Breast epithelium (tissue), 4 donors: Measurements from ENCODE around the gene MOV10. TPM values are rescaled to one million over a fixed set of nuclear protein-coding genes. Genes with fewer than 3 reads are reported as not detected.

ENCODE experiments used
- DNase-seq, 2 donors: peaks; one replicate each; pipeline ENCODE4 v3.0.0-alpha.2; 2019; ENCODE audit warnings: low spot score in 2 of 2
- H3K27ac ChIP-seq, 2 donors: fragments of 200-600 bp; sonication (generic) in 1 of 2; one replicate each; pipeline ENCODE4 v1.5.1; 2016 to 2019; ENCODE audit warnings: mild to moderate bottlenecking in 1 of 2
- H3K27me3 ChIP-seq, 2 donors: fragments of 200-600 bp; sonication (generic) in 1 of 2; one replicate each; pipeline versions ENCODE4 v1.5.1 to v1.6.0; 2017 to 2019; ENCODE audit warnings: control low read depth in 1 of 2, mild to moderate bottlenecking in 1 of 2
- H3K36me3 ChIP-seq: fragments of 200-600 bp; one replicate; pipeline ENCODE4 v1.5.1; 2019
- H3K4me1 ChIP-seq, 2 donors: fragments of 200-600 bp; sonication (generic); one replicate each; pipeline ENCODE4 v1.5.1; 2016 to 2019; ENCODE audit warnings: control low read depth in 1 of 2
- H3K4me3 ChIP-seq, 3 donors: fragments of 200-600 bp; sonication (generic); 1 replicate in 2 of 3; 2 replicates in 1 of 3; pipeline ENCODE4 v1.5.1; 2016 to 2019; ENCODE audit warnings: mild to moderate bottlenecking in 3 of 3, moderate library complexity in 2 of 3
- H3K9me3 ChIP-seq, 2 donors: fragments of 200-600 bp; sonication (generic) in 1 of 2; one replicate each; pipeline ENCODE4 v1.5.1; 2016 to 2019; ENCODE audit warnings: control low read depth in 1 of 2
- CTCF ChIP-seq, 3 donors: fragments of 450-650 bp; IDR thresholded peaks; one replicate each; pipeline ENCODE4 v1.5.1; 2016 to 2017; ENCODE audit warnings: antibody characterized with exemption in 3 of 3, mild to moderate bottlenecking in 3 of 3, moderate library complexity in 3 of 3
- POLR2A ChIP-seq: fragments of 450-650 bp; IDR thresholded peaks from one replicate; pipeline ENCODE4 v1.6.1; 2016; ENCODE audit warnings: antibody characterized with exemption, mild to moderate bottlenecking, moderate library complexity
- POLR2AphosphoS5 ChIP-seq, 3 donors: sonication (generic); formaldehyde crosslinking; IDR thresholded peaks; one replicate each; pipeline ENCODE4 v1.6.1; 2017; ENCODE audit warnings: antibody characterized with exemption in 3 of 3
- intact Hi-C: fragments of 100-400 bp; cut with DNase I; formaldehyde crosslinking; loops from one replicate; pipeline ENCODE4 v1.15.1; 2023; ENCODE audit warnings: low total_unique reads
- total RNA-seq, 3 donors: library from RNA; depleted of rRNA; stranded (reverse); fragments of >200 nt; gene quantifications; one replicate each; pipeline ENCODE4 v1.1.0, GENCODE V29; 2016

The MOV10 gene
- total RNA-seq, 3 donors from 2014 or later = 14.7 to 52.2 (median 42.6) TPM

GRCh38 chr1:112715264-112716053, 41.0 kb downstream of the MOV10 start, which contains the start of gene PPM1J:
TSS of gene PPM1J (minus strand) at chr1:112715332. CDS start at chr1:112715301, 31 bp downstream.
- intact Hi-C loops = loop anchor here (5.0 kb wide), 1 partner anchor 92 kb away; no protein-coding TSS in a partner anchor

GRCh38 chr1:112716133-112716720, 41.8 kb downstream of the MOV10 start:
- peak; percentile 80 to 87 for DNase-seq
- intact Hi-C loops = loop anchor here (5.0 kb wide), 1 partner anchor 91 kb away; no protein-coding TSS in a partner anchor
- H3K36me3 ChIP-seq = no peaks in the 10 kb centered on the region
- TF ChIP-seq POLR2A (no peak), POLR2AphosphoS5 (IDR thresholded peaks at IDR 0.05) (peak in 1 of 3 donors; percentile 59), CTCF (IDR thresholded peaks at IDR 0.05) (peak; percentile 94 to 96 (median 94))
- peak overlapping the region; percentile 49 to 89 (median 74) for H3K4me3 ChIP-seq
- no peaks in the 10 kb centered on the region for H3K9me3 ChIP-seq
- no peaks in the 10 kb centered on the region for H3K27me3 ChIP-seq
- no peaks in the 10 kb centered on the region for H3K4me1 ChIP-seq
- peak overlapping the region; percentile 64 to 78 for H3K27ac ChIP-seq

More at GRCh38 chr1:112715264-112716053, 41.0 kb downstream of the MOV10 start, which contains the start of gene PPM1J:
- H3K27ac ChIP-seq = peak within 1 kb of the TSS; percentile 64 to 78
- H3K4me3 ChIP-seq = peak within 1 kb of the TSS; percentile 49 to 89 (median 74)
- H3K27me3 ChIP-seq = no peaks in the 10 kb centered on the region
- H3K9me3 ChIP-seq = no peaks in the 10 kb centered on the region
- peak; percentile 97 to 98 for DNase-seq
- TF ChIP-seq POLR2A = no peak
- no peak for TF ChIP-seq CTCF (IDR thresholded peaks at IDR 0.05)
- peak in 1 of 3 donors; percentile 24 for TF ChIP-seq POLR2AphosphoS5 (IDR thresholded peaks at IDR 0.05)
- H3K36me3 ChIP-seq = no peaks in the 10 kb centered on the region
- no peaks in the 10 kb centered on the region for H3K4me1 ChIP-seq

- no peak for DNase-seq
- intact Hi-C loops = loop anchor here (5.0 kb wide), 1 partner anchor 90 kb away; no protein-coding TSS in a partner anchor
- H3K4me1 ChIP-seq = peaks cover 4 to 5% of the 10 kb centered on the region in 2 donors
- TF ChIP-seq POLR2AphosphoS5 (IDR thresholded peaks at IDR 0.05) (no peak), POLR2A (no peak), CTCF (IDR thresholded peaks at IDR 0.05) (no peak)
- H3K4me3 ChIP-seq = no peak overlapping the region
- no peaks in the 10 kb centered on the region for H3K36me3 ChIP-seq
- H3K27me3 ChIP-seq = no peaks in the 10 kb centered on the region
- H3K27ac ChIP-seq = no peak overlapping the region
- no peaks in the 10 kb centered on the region for H3K9me3 ChIP-seq
Measured at GRCh38 chr1:112717263-112717873, 42.9 kb downstream of the MOV10 start.

- H3K9me3 ChIP-seq = no peaks in the 10 kb centered on the region
- H3K27ac ChIP-seq = no peak overlapping the region
- TF ChIP-seq POLR2AphosphoS5 (IDR thresholded peaks at IDR 0.05) (no peak), CTCF (IDR thresholded peaks at IDR 0.05) (peak; percentile 47 to 84 (median 73))
- peak; percentile 66 to 79 for DNase-seq
- intact Hi-C loops = loop anchor here (5.0 kb wide), 1 partner anchor 88 kb away; no protein-coding TSS in a partner anchor
- peaks cover 7% of the 10 kb centered on the region in 2 donors for H3K4me1 ChIP-seq
- peak overlapping the region in 2 of 3 donors; percentile 41 to 59 for H3K4me3 ChIP-seq
- H3K36me3 ChIP-seq = no peaks in the 10 kb centered on the region
- no peaks in the 10 kb centered on the region for H3K27me3 ChIP-seq
Measured at GRCh38 chr1:112718691-112719418, 44.4 kb downstream of the MOV10 start.
